Activated CD4-positive, alpha-beta T cell treated with anti-CD3 and anti-CD28 coated beads for 24 hours (primary cell): ENCODE measurements around the gene ZNF282.

ENCODE experiments used
- DNase-seq, 2 donors: peaks; one replicate each; pipeline ENCODE4 v3.0.0-alpha.2; 2020; ENCODE audit warnings: low read depth in 2 of 2

The ZNF282 gene

DNA sequence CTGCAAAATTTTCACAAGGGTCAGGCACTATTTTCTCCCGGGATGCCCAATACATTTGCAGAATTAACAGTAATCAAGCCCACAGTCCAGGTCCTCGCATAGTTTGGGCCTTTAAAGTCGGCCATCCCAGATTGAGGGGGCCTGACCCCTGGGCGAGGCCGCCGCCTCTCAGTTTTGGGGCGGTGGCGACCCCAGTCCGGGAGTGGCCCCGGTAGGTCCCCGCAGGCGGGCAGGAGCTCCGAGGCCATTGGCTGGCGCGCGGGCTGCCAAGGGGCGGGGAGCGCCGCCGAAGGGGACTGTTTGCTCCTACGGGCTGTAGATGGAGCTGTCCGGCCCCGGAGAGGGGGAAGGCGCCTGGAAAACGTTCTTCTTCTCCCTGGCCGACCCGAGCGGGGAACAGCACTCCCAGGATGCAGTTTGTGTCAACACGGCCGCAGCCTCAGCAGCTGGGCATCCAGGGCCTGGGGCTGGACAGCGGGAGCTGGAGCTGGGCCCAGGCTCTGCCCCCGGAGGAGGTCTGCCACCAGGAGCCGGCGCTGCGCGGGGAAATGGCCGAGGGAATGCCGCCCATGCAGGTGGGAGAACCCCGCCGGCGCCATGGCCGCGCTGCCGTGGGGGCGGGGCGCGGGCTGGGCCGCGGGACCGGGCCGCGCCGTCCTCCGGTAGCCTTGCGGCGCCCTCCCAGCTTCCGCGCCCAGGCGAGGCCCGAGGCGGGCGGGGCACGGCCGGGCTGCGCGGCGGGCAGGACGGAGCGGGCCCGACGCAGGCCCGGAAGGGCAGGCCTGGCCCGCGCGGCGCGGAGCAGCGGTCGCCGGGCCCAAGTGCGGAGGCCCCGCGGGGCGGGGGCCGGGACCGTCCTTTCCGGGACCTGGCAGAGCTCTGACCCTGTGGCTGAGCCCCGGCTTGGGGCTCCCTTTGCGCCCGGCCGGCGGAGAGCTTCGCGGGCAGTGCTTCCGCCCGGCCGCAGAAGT, at the start of gene ZNF282:
Gene ZNF282, plus strand, starts transcription at position 367 of the 971 bp plus-strand sequence. Its CDS starts 44 bp downstream, at position 411.
- peak; percentile 59 to 72 for DNase-seq

DNA sequence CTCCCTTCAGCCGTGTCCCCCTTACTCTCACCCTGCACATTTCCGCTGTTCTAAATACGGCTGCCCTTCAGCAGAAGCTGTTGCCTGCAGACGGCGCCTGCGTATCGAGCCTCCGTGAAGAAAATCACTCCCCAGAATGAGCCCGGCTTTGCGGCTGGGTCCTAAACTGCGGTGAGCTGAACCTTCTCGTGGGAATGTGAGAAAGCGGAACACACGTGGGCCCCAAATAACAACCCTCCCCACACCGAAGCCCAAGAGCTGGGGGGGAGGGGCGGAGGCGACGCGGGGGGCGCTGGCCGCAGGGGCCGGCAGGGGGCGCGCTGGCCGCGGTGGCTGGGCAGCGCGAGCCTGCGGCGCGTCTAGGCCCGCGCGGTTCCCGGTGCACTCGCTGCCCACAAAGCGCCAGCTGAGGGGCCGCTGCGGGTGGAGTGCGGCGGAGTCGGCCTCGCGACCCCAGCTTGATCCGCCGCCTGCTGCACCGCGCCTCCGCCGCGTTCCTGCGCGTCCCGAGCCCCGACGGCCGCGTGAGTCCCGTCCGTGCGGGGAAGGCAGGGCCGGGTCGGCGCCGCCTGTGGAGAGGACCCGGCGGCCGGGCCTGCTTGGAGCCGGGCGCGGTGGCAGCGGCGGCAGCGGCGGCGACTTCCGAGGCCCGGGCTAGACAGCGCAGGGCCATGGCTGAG, 48.1 kb upstream of the ZNF282 start, which contains the start of gene ZNF398:
Gene ZNF398, plus strand, starts transcription at position 382 of the 680 bp plus-strand sequence. Its CDS starts 290 bp downstream, at position 672.
- DNase-seq, result peak; percentile 71 to 74

GRCh38 chr7:149147752-149148653, 47.3 kb upstream of the ZNF282 start:
- DNase-seq, result peak in 1 of 2 donors; percentile 32

GRCh38 chr7:149150981-149151380, 44.4 kb upstream of the ZNF282 start:
- no peak for DNase-seq

GRCh38 chr7:149153346-149153745, 42.0 kb upstream of the ZNF282 start:
- DNase-seq, result no peak

- DNase-seq, result no peak
Observed at GRCh38 chr7:149154056-149154455, 41.3 kb upstream of the ZNF282 start.

DNA sequence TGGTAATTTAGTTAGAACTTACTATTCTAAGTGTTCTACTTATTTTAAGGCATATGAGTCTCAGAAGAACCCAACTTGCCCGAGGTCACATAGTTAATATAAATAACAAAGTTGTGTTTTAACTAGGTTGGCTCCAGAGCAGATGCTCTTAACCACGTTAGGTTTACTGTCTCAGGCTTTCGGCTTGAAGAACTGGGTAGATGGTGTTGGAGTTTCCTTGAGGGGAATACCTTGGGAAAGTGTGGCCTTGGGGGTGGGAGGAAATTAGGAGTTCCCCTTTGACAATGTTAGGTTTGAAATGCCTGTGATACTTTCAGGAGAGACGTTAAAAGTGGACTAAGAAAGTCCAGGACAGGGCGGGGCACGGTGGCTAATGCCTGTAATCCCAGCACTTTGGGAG, 38.4 kb upstream of the ZNF282 start:
- DNase-seq, result no peak

DNA sequence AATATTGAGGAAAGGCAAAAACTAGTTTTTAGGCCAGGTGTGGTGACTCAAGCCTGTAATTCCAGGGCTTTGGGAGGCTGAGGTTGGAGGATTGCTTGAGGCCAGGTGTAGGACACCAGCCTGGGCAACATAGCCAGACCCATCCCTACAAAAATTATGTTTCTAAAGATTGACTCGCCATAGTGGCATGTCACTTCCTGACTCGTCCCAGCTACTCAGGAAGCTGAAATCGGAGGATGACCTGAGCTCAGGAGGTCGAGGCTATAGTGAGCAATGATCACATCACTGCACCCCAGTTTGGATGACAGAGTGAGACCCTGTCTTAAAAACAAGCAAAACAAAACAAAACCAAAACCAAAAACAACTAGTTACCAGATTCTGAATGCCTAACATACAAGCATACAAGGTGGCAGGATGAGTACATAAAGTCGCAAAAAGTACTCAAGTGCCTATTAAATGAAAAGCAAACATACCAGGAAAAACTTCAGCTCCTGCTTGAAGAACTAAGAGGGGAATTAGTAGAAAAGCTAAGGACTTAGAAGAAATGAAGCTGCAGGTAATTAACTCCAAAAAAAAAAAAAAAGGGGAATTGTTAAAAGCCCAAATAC, 34.0 kb upstream of the ZNF282 start:
- DNase-seq, result no peak

DNA sequence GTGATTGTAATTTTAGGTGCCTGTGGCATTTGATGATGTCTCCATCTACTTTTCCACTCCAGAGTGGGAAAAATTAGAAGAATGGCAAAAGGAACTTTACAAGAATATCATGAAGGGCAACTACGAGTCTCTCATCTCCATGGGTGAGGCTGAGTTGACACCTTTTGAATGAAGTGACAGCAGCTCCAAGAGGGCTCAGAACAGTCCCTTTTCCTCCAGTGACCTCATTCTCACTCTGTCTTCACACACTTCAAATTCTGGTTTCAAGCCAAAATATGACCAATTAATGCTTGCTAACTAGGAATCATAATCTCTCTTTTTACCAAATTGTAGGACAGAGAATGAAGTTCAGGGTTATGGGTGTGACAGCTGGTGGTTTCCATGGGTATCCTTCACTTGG, 29.2 kb upstream of the ZNF282 start:
- no peak for DNase-seq

GRCh38 chr7:149166630-149167352, 28.6 kb upstream of the ZNF282 start:
- no peak for DNase-seq

DNA sequence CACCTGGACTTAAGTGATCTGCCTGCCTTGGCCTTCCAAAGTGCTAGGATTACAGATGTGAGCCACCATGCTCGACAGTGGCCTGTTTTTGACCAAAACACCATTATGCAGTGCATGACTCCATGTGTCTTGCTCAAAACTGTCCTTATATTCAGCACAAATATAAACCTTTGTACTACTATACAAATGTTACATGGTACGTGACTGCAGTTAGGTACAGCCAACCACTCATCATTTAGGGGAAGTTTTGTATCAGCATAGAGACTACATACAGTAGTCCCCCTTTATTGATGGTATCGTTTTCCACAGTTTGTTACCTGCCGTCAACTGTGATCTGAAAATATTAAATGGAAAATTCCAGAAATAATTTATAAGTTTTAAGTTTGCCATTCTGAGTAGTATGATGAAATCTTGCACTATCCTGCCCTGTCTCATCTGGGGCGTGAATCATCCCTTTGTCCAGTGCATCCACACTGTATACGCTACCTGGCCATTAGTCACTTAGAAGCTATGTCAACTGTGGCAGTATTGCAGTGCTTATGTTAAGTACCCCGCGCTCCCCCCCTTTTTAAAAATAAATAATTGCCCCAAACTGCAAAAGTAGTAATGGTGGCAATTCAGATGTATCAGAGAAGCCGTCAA, 23.3 kb upstream of the ZNF282 start:
- no peak for DNase-seq

DNA sequence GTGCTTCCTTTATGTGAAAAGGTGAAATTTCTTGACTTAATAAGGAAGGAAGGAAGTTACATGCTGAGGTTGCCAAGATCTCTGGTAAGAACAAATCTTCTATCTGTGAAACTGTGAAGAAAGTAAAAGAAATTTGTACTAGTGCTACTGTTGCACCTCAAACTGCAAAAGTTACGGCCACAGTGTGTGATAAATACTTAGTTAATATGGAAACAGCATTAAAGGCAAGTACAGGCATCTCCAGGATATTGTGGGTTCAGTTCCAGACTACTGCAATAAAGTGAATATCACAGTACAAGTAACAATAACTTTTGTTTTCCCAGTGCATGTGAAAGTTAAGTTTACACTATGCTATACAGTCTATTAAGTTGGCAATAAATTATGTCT, 22.8 kb upstream of the ZNF282 start:
- no peak for DNase-seq

DNA sequence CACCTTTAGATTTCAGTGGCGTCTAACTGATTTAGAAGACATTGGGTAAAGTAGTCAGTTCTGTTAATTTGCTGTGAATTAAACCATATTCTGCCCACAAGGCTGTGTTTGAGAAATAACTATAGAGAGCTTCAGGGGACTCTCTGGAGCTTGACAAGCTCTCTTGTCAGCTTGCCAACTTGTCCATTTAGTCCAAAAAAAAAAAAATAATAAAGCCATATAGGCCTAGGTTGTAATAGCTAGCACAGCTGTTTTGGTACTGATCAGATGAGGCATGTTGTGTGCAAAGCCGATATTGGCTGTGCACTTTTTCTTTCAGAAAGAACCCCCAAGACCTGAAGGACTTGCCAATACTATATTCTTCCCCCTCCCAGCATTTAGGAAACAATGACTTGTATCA, 20.2 kb upstream of the ZNF282 start:
- DNase-seq, result no peak

GRCh38 chr7:149179241-149179640, 16.1 kb upstream of the ZNF282 start:
- no peak for DNase-seq

DNA sequence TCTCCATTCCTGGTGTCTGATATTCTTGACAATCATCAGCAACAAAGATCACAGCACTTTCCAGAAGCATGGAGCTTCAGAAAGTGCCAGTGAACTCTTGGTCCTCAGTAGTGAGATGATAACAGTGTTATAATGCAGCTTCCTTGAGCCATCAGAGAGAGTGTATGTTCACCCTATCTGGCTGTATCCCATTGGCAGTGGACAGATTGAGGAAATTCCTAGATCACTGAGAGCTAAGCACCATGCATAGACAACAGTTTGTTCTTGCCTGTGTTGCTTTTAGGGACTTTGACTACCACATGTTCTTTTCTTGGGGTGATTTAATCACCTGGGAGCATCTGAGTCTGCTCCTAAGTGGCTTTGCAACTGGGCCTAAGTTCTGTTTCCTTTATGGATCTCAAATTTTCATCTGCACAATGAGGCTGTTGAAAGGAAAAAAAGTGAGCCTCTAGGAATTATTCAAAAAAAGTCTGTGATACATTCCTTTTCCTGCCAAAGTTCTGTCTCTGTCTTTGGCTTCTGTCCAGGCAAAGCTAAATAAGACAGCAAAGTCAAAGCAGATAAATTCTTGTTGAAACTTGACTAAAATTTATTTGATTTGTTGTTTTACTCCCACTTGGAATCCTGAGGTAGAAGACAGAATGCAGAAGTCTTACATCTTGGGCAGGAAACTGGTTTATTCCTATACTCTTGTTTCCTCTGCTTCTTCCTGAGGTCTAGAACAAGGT, 14.5 kb upstream of the ZNF282 start:
- DNase-seq, result no peak

DNA sequence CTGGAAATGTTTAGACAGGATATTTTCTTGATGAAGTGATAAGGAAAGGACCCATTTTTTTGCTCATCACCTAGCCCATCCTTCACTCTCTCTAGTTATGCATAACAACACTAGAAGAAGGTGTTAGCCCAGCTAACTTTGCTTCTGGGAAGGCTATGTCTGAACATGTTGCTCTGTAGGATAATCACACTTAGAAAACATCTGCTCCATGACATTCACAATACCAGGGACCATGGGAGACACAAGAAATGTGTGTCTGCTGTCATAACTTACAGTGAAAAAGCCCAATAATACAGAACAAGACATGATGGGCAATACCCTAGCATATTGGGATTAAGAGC, 13.9 kb upstream of the ZNF282 start:
- no peak for DNase-seq

DNA sequence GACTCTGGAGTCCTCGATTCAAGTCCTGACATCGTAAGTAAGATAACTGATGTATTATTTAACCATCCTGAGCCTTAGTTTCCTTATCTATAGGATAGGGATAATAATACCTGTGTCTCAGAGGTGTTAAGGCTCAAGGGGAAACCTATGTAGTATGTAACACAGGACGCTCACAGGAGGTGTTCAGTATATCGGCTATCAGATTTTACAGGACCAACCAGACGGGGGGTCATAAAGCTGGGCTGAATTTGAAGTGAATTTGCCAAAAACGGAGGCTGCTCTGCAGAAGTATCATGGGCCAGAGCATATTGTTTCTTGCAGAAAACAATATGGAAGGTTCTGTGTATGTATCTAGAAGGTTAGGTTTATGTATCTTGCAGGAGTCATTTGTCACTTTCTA, 11.1 kb upstream of the ZNF282 start:
- DNase-seq, result no peak

DNA sequence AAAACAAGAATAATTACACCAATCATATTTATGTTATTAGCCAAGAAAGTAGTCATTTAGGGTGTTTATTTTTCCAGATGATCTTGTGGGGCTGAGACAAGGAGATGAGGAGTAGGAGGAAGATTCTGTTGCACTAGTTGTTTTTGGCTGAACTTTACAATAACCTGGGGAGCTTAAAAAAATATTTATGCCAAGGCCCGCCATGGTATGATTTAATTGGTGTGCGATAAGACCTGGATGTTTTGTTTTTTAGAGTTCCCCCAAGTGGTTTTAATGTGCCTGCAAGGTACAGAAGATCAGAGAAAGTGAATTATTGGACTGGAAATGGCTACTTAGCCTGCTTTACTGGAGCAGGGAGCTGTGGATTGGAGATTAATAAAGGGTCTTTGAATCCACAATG, 7.1 kb upstream of the ZNF282 start:
- DNase-seq, result no peak

DNA sequence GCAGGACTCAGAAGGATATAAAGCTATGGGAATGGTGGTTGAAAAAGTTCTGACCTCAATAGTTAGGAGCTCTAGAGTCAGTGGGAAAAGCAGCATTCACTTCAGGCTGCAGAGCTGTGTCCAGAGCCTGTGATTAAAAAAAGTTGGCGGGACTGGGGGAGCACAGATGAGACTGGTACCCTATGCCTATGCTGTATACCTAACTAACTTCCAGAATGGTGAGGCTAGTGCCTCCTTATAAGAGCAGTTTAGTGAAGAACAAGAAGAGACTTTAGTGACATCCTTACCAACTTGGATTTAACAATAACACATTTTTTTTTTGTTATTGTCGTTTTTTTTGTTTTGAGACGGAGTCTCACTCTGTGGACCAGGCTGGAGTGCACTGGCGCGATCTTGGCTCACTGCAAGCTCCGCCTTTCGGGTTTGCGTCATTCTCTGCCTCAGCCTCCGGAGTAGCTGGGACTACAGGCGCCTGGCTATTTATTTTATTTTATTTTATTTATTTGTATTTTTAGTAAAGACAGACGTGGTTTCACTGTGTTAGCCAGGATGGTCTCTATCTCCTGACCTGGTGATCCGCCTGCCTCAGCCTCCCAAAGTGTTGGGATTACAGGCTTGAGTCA, 6.6 kb upstream of the ZNF282 start:
- no peak for DNase-seq
